GM12892 (cell line): ENCODE results near the gene CORIN.

ENCODE experiments used
- POLR2A ChIP-seq: IDR thresholded peaks from 2 replicates; pipeline ENCODE4 v1.6.1; 2011; ENCODE audit warnings: low read depth, low read length, control low read depth
- POLR2AphosphoS5 ChIP-seq: IDR thresholded peaks from 2 replicates; pipeline ENCODE4 v1.6.1; 2011; ENCODE audit warnings: low read depth, low read length, control low read depth
- TAF1 ChIP-seq: IDR thresholded peaks from 2 replicates; pipeline ENCODE4 v1.6.1; 2011; ENCODE audit warnings: low read depth, mild to moderate bottlenecking, control low read depth, low read length, borderline replicate concordance

DNA sequence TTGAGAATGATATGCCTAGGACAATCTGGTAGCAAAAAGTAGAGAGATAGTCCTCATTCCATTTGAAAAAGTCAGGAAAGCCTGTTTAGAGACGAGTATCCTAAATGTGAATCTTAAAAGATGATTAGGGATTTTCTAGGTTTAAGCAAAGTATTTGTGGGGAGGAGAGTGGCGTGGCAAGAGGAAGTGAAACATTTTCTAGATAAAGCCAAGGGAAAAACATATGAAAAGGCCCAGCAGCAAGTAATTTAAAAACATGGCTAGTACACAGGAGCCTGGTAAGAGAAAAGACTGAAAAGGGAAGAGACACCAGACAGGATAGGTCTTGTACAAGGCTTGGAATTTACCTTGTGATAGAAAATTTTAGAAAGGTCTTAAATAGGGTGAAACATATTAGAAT is 45.9 kb downstream of the CORIN start:
- TF ChIP-seq TAF1 (no peak), POLR2AphosphoS5 (no peak), POLR2A (no peak)
